ENCODE results near the gene HLTF. TPM values are rescaled to one million over a fixed set of nuclear protein-coding genes. Genes with fewer than 3 reads are reported as not detected.

The HLTF gene
- total and polyA plus RNA-seq, 2 of the 13 experiments (the other 11 are each of a cell fraction or from before 2014, with no cell fraction given): 12.0 to 22.9 TPM

DNA sequence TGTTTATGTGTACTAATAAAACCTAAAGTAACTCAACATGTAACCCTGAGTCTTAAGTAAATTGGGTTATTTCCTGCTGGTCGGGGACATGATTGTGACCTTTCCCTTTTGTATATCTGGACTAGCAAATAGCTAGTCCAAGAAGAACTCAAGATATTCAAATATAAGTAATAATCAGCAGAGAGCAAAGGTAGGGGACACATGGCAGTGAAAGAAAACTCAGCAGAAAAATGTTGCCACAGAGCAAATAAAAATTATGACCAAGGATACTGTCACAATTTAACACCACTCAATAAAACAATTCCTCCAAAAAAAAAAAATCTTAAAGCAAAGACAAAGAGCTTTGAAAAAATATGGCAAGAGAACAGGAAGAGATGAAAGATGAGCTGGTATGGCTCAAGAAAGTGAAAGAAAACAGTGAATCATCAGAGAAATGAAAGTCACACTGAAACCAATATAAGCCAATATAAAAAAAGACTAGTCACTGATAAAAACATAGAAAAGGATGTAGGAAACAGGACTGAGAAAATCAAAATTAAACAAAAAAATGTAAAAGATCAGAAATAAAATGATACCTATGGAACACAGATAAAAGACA lies 43.4 kb downstream of the HLTF start:
- no TSS peak for BruUV-seq (replicated peaks)
- Histone ChIP-seq H3K9ac (ENCODE audit: insufficient read depth, low read depth, low read length) (no peak overlapping the region), H3K27ac (ENCODE audit: extremely low read length, insufficient read depth, low read length) (no peak overlapping the region), H3K36me3 (replicated peaks in 1 of 2; ENCODE audit: control insufficient read depth in 1 of 2, insufficient read depth in 2 of 2, low read length in 2 of 2) (peaks cover 0 to 19% of the 10 kb centered on the region in 2 experiments; a peak in 3 of 5 replicates), H3K4me2 (ENCODE audit: low read depth, low read length) (no peak overlapping the region), H2AFZ (ENCODE audit: low read length) (no peak overlapping the region), H3K27me3 (ENCODE audit: control insufficient read depth in 1 of 2, insufficient read depth in 2 of 2, low read length in 2 of 2) (no peaks in the 10 kb centered on the region), H3K4me1 (ENCODE audit: insufficient read depth, low read length) (peaks cover 34% of the 10 kb centered on the region), H4K20me1 (ENCODE audit: insufficient read depth, low read length) (no peaks in the 10 kb centered on the region), H3K79me2 (ENCODE audit: insufficient read depth, low read length) (no peaks in the 10 kb centered on the region), H3K4me3 (replicated peaks in 1 of 3; ENCODE audit: insufficient read depth in 1 of 3, low read depth in 2 of 3, low read length in 3 of 3) (no peak overlapping the region), H3K9me3 (ENCODE audit: low read length) (no peaks in the 10 kb centered on the region)
- intact Hi-C loops (cut with micrococcal nuclease; ENCODE audit: unreplicated experiment) (no loop called here), in situ Hi-C loops (cut with HindIII; ENCODE audit: extremely low pct_ligation_motif_present, low pct_unique_long_range_greater_than_20kb) (no loop called here)
- 88% methylated on average over 1 of the region's 1 CpG for WGBS (ENCODE audit: low lambda C conversion rate)
- FAIRE-seq (no peak), DNase-seq (ENCODE audit: low spot score) (no peak), ATAC-seq (no peak)
- POLR2A ChIA-PET: no interaction called here
- TF ChIP-seq ZNF607 (CRISPR knock-in tag; IDR thresholded peaks at IDR 0.05; ENCODE audit: borderline replicate concordance) (no peak), ZNF629 (CRISPR knock-in tag; conservative IDR thresholded peaks at IDR 0.05) (no peak), ARNT2 (CRISPR knock-in tag; IDR thresholded peaks at IDR 0.05; ENCODE audit: low read depth) (no peak), PAWR (CRISPR knock-in tag; IDR thresholded peaks at IDR 0.05; ENCODE audit: borderline replicate concordance) (no peak), FOSL2 (CRISPR knock-in tag; IDR thresholded peaks at IDR 0.05) (no peak), RARA (CRISPR knock-in tag; IDR thresholded peaks at IDR 0.05) (no peak), ZNF839 (CRISPR knock-in tag; IDR thresholded peaks at IDR 0.05; ENCODE audit: borderline replicate concordance) (no peak), ZFP36L2 (CRISPR knock-in tag; IDR thresholded peaks at IDR 0.05) (no peak), ELF1 (CRISPR knock-in tag; IDR thresholded peaks at IDR 0.05) (no peak), IRX3 (CRISPR knock-in tag; IDR thresholded peaks at IDR 0.05; ENCODE audit: borderline replicate concordance, low read depth) (no peak), TEAD3 (CRISPR knock-in tag; optimal IDR thresholded peaks at IDR 0.05; ENCODE audit: borderline replicate concordance) (no peak), RCOR2 (CRISPR knock-in tag; IDR thresholded peaks at IDR 0.05) (no peak), EEA1 (CRISPR knock-in tag; IDR thresholded peaks at IDR 0.05; ENCODE audit: borderline replicate concordance) (no peak), CHCHD3 (CRISPR knock-in tag; IDR thresholded peaks at IDR 0.05) (no peak), RELA (CRISPR knock-in tag; IDR thresholded peaks at IDR 0.05) (no peak), ZNF335 (CRISPR knock-in tag; IDR thresholded peaks at IDR 0.05) (no peak), ZFP62 (CRISPR knock-in tag; IDR thresholded peaks at IDR 0.05) (no peak)
- TF ChIP-seq, protein P1, sequence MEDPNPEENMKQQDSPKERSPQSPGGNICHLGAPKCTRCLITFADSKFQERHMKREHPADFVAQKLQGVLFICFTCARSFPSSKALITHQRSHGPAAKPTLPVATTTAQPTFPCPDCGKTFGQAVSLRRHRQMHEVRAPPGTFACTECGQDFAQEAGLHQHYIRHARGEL (CRISPR knock-in tag; IDR thresholded peaks at IDR 0.05): no peak
- TF ChIP-seq, protein P2, sequence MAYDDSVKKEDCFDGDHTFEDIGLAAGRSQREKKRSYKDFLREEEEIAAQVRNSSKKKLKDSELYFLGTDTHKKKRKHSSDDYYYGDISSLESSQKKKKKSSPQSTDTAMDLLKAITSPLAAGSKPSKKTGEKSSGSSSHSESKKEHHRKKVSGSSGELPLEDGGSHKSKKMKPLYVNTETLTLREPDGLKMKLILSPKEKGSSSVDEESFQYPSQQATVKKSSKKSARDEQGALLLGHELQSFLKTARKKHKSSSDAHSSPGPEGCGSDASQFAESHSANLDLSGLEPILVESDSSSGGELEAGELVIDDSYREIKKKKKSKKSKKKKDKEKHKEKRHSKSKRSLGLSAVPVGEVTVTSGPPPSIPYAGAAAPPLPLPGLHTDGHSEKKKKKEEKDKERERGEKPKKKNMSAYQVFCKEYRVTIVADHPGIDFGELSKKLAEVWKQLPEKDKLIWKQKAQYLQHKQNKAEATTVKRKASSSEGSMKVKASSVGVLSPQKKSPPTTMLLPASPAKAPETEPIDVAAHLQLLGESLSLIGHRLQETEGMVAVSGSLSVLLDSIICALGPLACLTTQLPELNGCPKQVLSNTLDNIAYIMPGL (CRISPR knock-in tag; IDR thresholded peaks at IDR 0.05; ENCODE audit: borderline replicate concordance in 1 of 2, low read depth in 1 of 2): no peak
- CTCF ChIA-PET (ENCODE audit: low intra/inter-chr PET ratio, low total read pairs): no interaction called here
